ENCODE results near the gene INPP5A. TPM values are rescaled to one million over a fixed set of nuclear protein-coding genes. Genes with fewer than 3 reads are reported as not detected.

The INPP5A gene
- total RNA-seq, 1 donor from 2014 or later, result 30.6 TPM

- Mint-ChIP-seq H3K9me3 (ENCODE audit: low read depth) (peaks cover 3% of the 10 kb centered on the region), H3K27ac (peak overlapping the region; percentile 91), H3K36me3 (ENCODE audit: insufficient read depth) (peaks cover 36% of the 10 kb centered on the region), H3K4me1 (ENCODE audit: low read depth) (peaks cover 3% of the 10 kb centered on the region), H3K4me3 (ENCODE audit: low read depth) (peak overlapping the region; percentile 76), H3K27me3 (peaks cover 17% of the 10 kb centered on the region)
- DNase-seq (ENCODE audit: low spot score, unreplicated experiment), result no peak
- TF ChIP-seq CTCF (IDR thresholded peaks at IDR 0.05; ENCODE audit: unreplicated experiment), result no peak
Measured at GRCh38 chr10:132783165-132783939, 245.8 kb downstream of the INPP5A start.

GRCh38 chr10:132783940-132784865, 246.6 kb downstream of the INPP5A start:
- H3K4me3 Mint-ChIP-seq (ENCODE audit: low read depth), result peak overlapping the region; percentile 76
- peaks cover 34% of the 10 kb centered on the region for H3K36me3 Mint-ChIP-seq (ENCODE audit: insufficient read depth)
- H3K27me3 Mint-ChIP-seq, result peaks cover 19% of the 10 kb centered on the region
- H3K9me3 Mint-ChIP-seq (ENCODE audit: low read depth), result peaks cover 3% of the 10 kb centered on the region
- H3K27ac Mint-ChIP-seq, result peak overlapping the region; percentile 91
- DNase-seq (ENCODE audit: low spot score, unreplicated experiment), result no peak
- H3K4me1 Mint-ChIP-seq (ENCODE audit: low read depth), result peaks cover 1% of the 10 kb centered on the region
- no peak for TF ChIP-seq CTCF (IDR thresholded peaks at IDR 0.05; ENCODE audit: unreplicated experiment)

- Mint-ChIP-seq H3K4me3 (ENCODE audit: low read depth) (peak overlapping the region; percentile 60), H3K4me1 (ENCODE audit: low read depth) (peaks cover 1% of the 10 kb centered on the region), H3K9me3 (ENCODE audit: low read depth) (peaks cover 3% of the 10 kb centered on the region), H3K27me3 (peaks cover 23% of the 10 kb centered on the region), H3K27ac (no peak overlapping the region), H3K36me3 (ENCODE audit: insufficient read depth) (peaks cover 30% of the 10 kb centered on the region)
- DNase-seq (ENCODE audit: low spot score, unreplicated experiment), result no peak
- TF ChIP-seq CTCF (IDR thresholded peaks at IDR 0.05; ENCODE audit: unreplicated experiment), result no peak
Measured at GRCh38 chr10:132784866-132785722, 247.5 kb downstream of the INPP5A start.

GRCh38 chr10:132785723-132786475, 248.3 kb downstream of the INPP5A start, which contains the start of gene NKX6-2:
Gene NKX6-2 (minus strand): TSS chr10:132786147. CDS start chr10:132785948, 199 bp downstream.
- Mint-ChIP-seq H3K36me3 (ENCODE audit: insufficient read depth) (peaks cover 27% of the 10 kb centered on the region), H3K4me3 (ENCODE audit: low read depth) (peak within 1 kb of the TSS; percentile 61), H3K4me1 (ENCODE audit: low read depth) (peaks cover 1% of the 10 kb centered on the region), H3K9me3 (ENCODE audit: low read depth) (peaks cover 3% of the 10 kb centered on the region), H3K27ac (no peak within 1 kb of the TSS), H3K27me3 (peaks cover 26% of the 10 kb centered on the region)
- peak; percentile 36 for DNase-seq (ENCODE audit: low spot score, unreplicated experiment)
- TF ChIP-seq CTCF (IDR thresholded peaks at IDR 0.05; ENCODE audit: unreplicated experiment), result no peak

Measured in progenitor cell of endocrine pancreas (in vitro differentiated cells).